Measurements from ENCODE around the gene NEBL. TPM values are rescaled to one million over a fixed set of nuclear protein-coding genes. Genes with fewer than 3 reads are reported as not detected.

NEBL gene
- total RNA-seq, 4 donors from 2014 or later, result 52.0 to 100 (median 62.3) TPM

DNA sequence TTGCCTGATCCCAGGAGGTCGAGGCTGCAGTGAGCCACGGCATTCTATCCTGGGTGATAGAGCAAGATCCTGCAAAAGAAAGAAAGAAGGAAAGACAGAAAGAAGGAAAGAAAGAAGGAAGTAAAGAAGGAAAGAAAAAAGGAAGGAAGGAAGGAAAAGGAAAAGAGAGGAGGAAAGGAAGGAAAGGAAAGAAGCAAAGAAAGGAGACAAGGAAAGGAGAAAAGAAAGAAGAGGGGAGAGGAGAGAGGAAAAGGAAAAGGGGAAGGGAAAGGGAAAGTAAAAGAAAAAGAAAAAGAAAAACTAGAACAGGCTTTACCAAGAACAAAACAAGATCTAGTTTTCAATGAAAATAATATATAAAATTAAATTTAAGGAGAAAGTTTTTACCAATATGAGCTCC is 15.0 kb downstream of the NEBL start:
- WGBS, 2 donors, result 72 to 96% methylated on average over 2 of the region's 2 CpGs
- no peak overlapping the region for H3K4me3 ChIP-seq (ENCODE audit: low read depth, poor library complexity, severe bottlenecking)
- TF ChIP-seq POLR2A (IDR thresholded peaks at IDR 0.05) (no peak), CTCF (IDR thresholded peaks at IDR 0.05) (no peak)
- DNase-seq (ENCODE audit: low spot score in 2 of 2), result no peak
- intact Hi-C loops (cut with DNase I; ENCODE audit: low total_unique reads), result no loop called here

DNA sequence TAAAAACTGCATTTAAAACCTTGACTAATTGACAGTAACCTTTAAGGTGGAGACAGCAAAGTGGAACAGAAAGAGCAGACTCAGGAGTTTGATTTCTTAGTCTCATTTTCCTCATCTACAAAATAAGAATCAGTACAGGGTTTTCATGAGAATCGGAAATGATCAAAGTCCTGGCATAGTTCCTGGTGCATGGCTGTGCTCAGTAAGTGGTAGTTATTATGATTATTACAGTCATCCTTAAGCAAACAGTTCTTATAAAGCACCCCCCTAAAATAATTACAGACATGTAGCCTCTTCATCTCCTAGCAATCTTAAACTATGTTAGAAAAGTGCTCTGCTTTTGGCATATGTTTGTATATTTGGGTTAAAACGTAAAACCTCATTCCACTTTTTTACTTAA is 18.0 kb downstream of the NEBL start:
- intact Hi-C loops (cut with DNase I; ENCODE audit: low total_unique reads), result no loop called here
- WGBS, 2 donors, result 89 to 95% methylated on average over 2 of the region's 2 CpGs
- H3K4me3 ChIP-seq (ENCODE audit: low read depth, poor library complexity, severe bottlenecking), result no peak overlapping the region
- no peak for DNase-seq (ENCODE audit: low spot score in 2 of 2)
- TF ChIP-seq POLR2A (IDR thresholded peaks at IDR 0.05), result no peak
- no peak for TF ChIP-seq CTCF (IDR thresholded peaks at IDR 0.05)

GRCh38 chr10:20877986-20878983 is 18.8 kb downstream of the NEBL start:
- no peak for DNase-seq (ENCODE audit: low spot score in 2 of 2)
- intact Hi-C loops (cut with DNase I; ENCODE audit: low total_unique reads), result no loop called here
- TF ChIP-seq POLR2A (IDR thresholded peaks at IDR 0.05) (no peak), CTCF (IDR thresholded peaks at IDR 0.05) (no peak)
- no peak overlapping the region for H3K4me3 ChIP-seq (ENCODE audit: low read depth, poor library complexity, severe bottlenecking)
- 86 to 94% methylated on average over 7 of the region's 7 CpGs for WGBS, 2 donors

DNA sequence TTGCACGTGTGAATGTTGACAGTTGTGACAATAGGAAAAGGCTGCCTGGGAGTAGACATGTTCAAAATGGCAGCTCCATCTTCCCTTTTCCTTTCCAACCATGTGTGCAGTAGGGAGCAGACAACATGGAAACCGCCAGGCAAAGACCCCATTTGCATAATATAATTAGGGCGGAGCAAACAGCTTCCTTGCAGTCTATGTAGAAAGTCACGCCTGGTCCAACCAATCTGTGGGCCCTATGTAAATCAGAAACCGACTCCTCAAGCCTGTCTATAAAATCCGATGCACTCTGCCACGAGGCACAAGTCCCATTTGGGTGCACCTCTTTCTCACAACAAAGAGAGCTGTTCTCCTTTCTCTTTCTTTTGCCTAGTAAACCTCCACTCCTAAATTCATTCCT is 19.6 kb downstream of the NEBL start:
- intact Hi-C loops (cut with DNase I; ENCODE audit: low total_unique reads), result no loop called here
- WGBS, 2 donors, result 78 to 97% methylated on average over 7 of the region's 7 CpGs
- TF ChIP-seq POLR2A (IDR thresholded peaks at IDR 0.05), result no peak
- no peak for TF ChIP-seq CTCF (IDR thresholded peaks at IDR 0.05)
- DNase-seq (ENCODE audit: low spot score in 2 of 2), result no peak
- no peak overlapping the region for H3K4me3 ChIP-seq (ENCODE audit: low read depth, poor library complexity, severe bottlenecking)

DNA sequence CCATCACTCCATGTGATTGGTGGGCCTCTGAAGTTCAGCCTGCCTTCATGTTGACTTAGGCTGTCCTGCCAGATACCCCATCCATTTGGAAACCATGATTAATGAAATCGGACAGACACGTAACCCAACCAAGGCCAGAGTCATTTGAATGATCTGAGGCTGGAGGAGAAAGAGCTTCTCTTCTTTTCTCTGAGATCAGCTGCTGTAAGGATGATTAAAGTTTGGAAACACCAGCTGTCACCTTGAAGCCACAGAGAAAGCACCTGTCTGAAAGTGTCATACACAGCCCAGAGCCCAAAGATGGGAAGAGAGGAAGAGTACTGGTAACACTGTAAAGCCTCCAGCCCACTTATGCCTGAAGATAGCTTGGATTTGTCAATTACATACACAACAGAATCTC is 22.9 kb downstream of the NEBL start:
- no peak for DNase-seq (ENCODE audit: low spot score in 2 of 2)

More for the DNA sequence above, 22.9 kb downstream of the NEBL start:
- no peak overlapping the region for H3K4me3 ChIP-seq (ENCODE audit: low read depth, poor library complexity, severe bottlenecking)
- TF ChIP-seq POLR2A (IDR thresholded peaks at IDR 0.05) (no peak), CTCF (IDR thresholded peaks at IDR 0.05) (no peak)
- WGBS, 2 donors, result 92 to 97% methylated on average over 2 of the region's 2 CpGs
- intact Hi-C loops (cut with DNase I; ENCODE audit: low total_unique reads), result no loop called here
